ENCODE measurements around the gene GFRA4. TPM values are rescaled to one million over a fixed set of nuclear protein-coding genes. Genes with fewer than 3 reads are reported as not detected.

Gene GFRA4
- polyA plus RNA-seq, 2 of the 4 experiments (the other 2 are of a cell fraction) = not detected

- peaks cover 32% of the 10 kb centered on the region for H3K4me1 ChIP-seq
- no peaks in the 10 kb centered on the region for H3K9me3 ChIP-seq
- H3K4me2 ChIP-seq = no peak overlapping the region
- no peak overlapping the region for H3K27ac ChIP-seq
- FAIRE-seq = no peak
- WGBS (ENCODE audit: missing lambda C conversion rate) = 67% methylated on average over 2 of the region's 2 CpGs
- ChIA-PET POLR2A (interaction anchor here (0.8 to 2.3 kb wide), 3 partner anchors 72 to 103 kb away, joined by 5 to 12 read pairs (median 7); partner anchors contain the start of genes ADISSP and SPEF1), CTCF (interaction anchor here (0.7 to 61.5 kb wide), 18 partner anchors 11 to 582 kb away, joined by 3 to 2233 read pairs (median 10); partner anchors contain the start of genes ADISSP, CENPB, HSPA12B and SIGLEC1)
- ATAC-seq = no peak
- H3K4me3 ChIP-seq = no peak overlapping the region
- TF ChIP-seq RNF2 (IDR thresholded peaks at IDR 0.05; ENCODE audit: borderline replicate concordance, low read depth) (no peak), CHD4 (IDR thresholded peaks at IDR 0.05; ENCODE audit: borderline replicate concordance) (no peak), USF2 (IDR thresholded peaks at IDR 0.05) (no peak), NR3C1 (IDR thresholded peaks at IDR 0.05) (no peak), EHF (CRISPR knock-in tag; IDR thresholded peaks at IDR 0.05) (no peak), GATA3 (IDR thresholded peaks at IDR 0.05; ENCODE audit: borderline replicate concordance) (no peak), HES2 (IDR thresholded peaks at IDR 0.05) (no peak), TFCP2L1 (CRISPR knock-in tag; IDR thresholded peaks at IDR 0.05) (no peak), MAZ (IDR thresholded peaks at IDR 0.05; ENCODE audit: borderline replicate concordance, low read depth, low read length) (no peak), POLR2AphosphoS2 (conservative IDR thresholded peaks at IDR 0.05; ENCODE audit: low read length) (no peak), CBX2 (IDR thresholded peaks at IDR 0.05; ENCODE audit: borderline replicate concordance, low read depth) (no peak), PBX3 (IDR thresholded peaks at IDR 0.05) (no peak), HOXA7 (CRISPR knock-in tag; IDR thresholded peaks at IDR 0.05) (no peak), CEBPB (IDR thresholded peaks at IDR 0.05) (no peak), ELK1 (IDR thresholded peaks at IDR 0.05; ENCODE audit: low read depth, low read length) (no peak), CHD2 (IDR thresholded peaks at IDR 0.05; ENCODE audit: low read length, partially characterized antibody) (no peak), KDM5A (IDR thresholded peaks at IDR 0.05) (no peak), RARB (CRISPR knock-in tag; IDR thresholded peaks at IDR 0.05) (no peak)
- no peak for DNase-seq (ENCODE audit: low read depth in 1 of 2, low spot score in 1 of 2)
These were observed 15.0 kb upstream of the GFRA4 start for GRCh38 chr20:3678198-3678597.

GRCh38 chr20:3677733-3678132 is 14.5 kb upstream of the GFRA4 start:
- H3K4me3 ChIP-seq = no peak overlapping the region
- ATAC-seq = no peak
- no peak for TF ChIP-seq ZFP36 (IDR thresholded peaks at IDR 0.05; ENCODE audit: borderline replicate concordance, partially characterized antibody)
- no peak for TF ChIP-seq EHMT2 (IDR thresholded peaks at IDR 0.05; ENCODE audit: low read depth)
- TF ChIP-seq EHF (CRISPR knock-in tag; IDR thresholded peaks at IDR 0.05) = no peak
- TF ChIP-seq JUNB (IDR thresholded peaks at IDR 0.05) = no peak
- no peak for TF ChIP-seq CEBPB (IDR thresholded peaks at IDR 0.05)
- TF ChIP-seq REST (IDR thresholded peaks at IDR 0.05) = no peak
- TF ChIP-seq CHD2 (IDR thresholded peaks at IDR 0.05; ENCODE audit: low read length, partially characterized antibody) = no peak
- TF ChIP-seq GATA3 (IDR thresholded peaks at IDR 0.05; ENCODE audit: borderline replicate concordance) = no peak
- no peak for TF ChIP-seq ELK1 (IDR thresholded peaks at IDR 0.05; ENCODE audit: low read depth, low read length)
- TF ChIP-seq TFCP2L1 (CRISPR knock-in tag; IDR thresholded peaks at IDR 0.05) = no peak
- TF ChIP-seq E2F6 (IDR thresholded peaks at IDR 0.05; ENCODE audit: borderline replicate concordance, low read depth) = no peak
- no peak for TF ChIP-seq MYC (IDR thresholded peaks at IDR 0.05; ENCODE audit: borderline replicate concordance, low read length)
- no peak for TF ChIP-seq ATOH8 (CRISPR knock-in tag; IDR thresholded peaks at IDR 0.05; ENCODE audit: low read depth)
- no peak for TF ChIP-seq NR3C1 (IDR thresholded peaks at IDR 0.05)
- no peak for TF ChIP-seq HES2 (IDR thresholded peaks at IDR 0.05)
- TF ChIP-seq RARB (CRISPR knock-in tag; IDR thresholded peaks at IDR 0.05) = no peak

More at GRCh38 chr20:3677733-3678132, 14.5 kb upstream of the GFRA4 start:
- Histone ChIP-seq H3K4me1 (peaks cover 37% of the 10 kb centered on the region), H3K27ac (no peak overlapping the region), H3K9me3 (no peaks in the 10 kb centered on the region), H3K4me2 (no peak overlapping the region)
- DNase-seq (ENCODE audit: low read depth in 1 of 2, low spot score in 1 of 2) (no peak), FAIRE-seq (no peak)
- ChIA-PET CTCF (interaction anchor here (0.6 to 61.5 kb wide), 21 partner anchors 11 to 581 kb away, joined by 3 to 2233 read pairs (median 9); partner anchors contain the start of genes ADISSP, CENPB, HSPA12B and SIGLEC1), POLR2A (interaction anchor here (0.8 to 2.3 kb wide), 3 partner anchors 72 to 104 kb away, joined by 5 to 12 read pairs (median 7); partner anchors contain the start of genes ADISSP and SPEF1)
- WGBS (ENCODE audit: missing lambda C conversion rate) = 72% methylated on average over 7 of the region's 8 CpGs
